Pulmonary artery endothelial cell (primary cell): ENCODE results near the gene ANKRD16. TPM values are rescaled to one million over a fixed set of nuclear protein-coding genes. Genes with fewer than 3 reads are reported as not detected.
A peak's percentile ranks its signal among the peaks of the same experiment; 100 is the strongest.
"Not testable (repeated sequence)": the region's sequence is repeated elsewhere in the genome, so short reads cannot be mapped to it uniquely, and the experiment has no call there.

ENCODE experiments used
- DNase-seq: peaks from one replicate; pipeline ENCODE4 v3.0.0-alpha.2; 2011; ENCODE audit warnings: low read depth, low spot score
- total RNA-seq: library from RNA; depleted of rRNA; stranded (reverse); fragments of >200 nt; gene quantifications from 2 replicates; pipeline ENCODE4 v1.2.3, GENCODE V29; 2014

The ANKRD16 gene
- total RNA-seq, 1 donor from 2014 or later, result 7.1 TPM

GRCh38 chr10:5836181-5836580 is 53.5 kb downstream of the ANKRD16 start:
- not testable (repeated sequence) for DNase-seq

- no peak for DNase-seq
These were observed 54.1 kb downstream of the ANKRD16 start for GRCh38 chr10:5835446-5836095.

GRCh38 chr10:5833814-5834213 is 55.9 kb downstream of the ANKRD16 start:
- no peak for DNase-seq

- DNase-seq, result no peak
These were observed 56.7 kb downstream of the ANKRD16 start for GRCh38 chr10:5832946-5833345.

- DNase-seq, result no peak
These were observed 58.3 kb downstream of the ANKRD16 start for GRCh38 chr10:5831446-5831782.

GRCh38 chr10:5830629-5831445 is 58.9 kb downstream of the ANKRD16 start:
- DNase-seq, result no peak

- no peak for DNase-seq
These were observed 60.4 kb downstream of the ANKRD16 start for GRCh38 chr10:5829267-5829666.

GRCh38 chr10:5828725-5829124 is 61.0 kb downstream of the ANKRD16 start:
- DNase-seq, result no peak

- no peak for DNase-seq
These were observed 61.9 kb downstream of the ANKRD16 start for GRCh38 chr10:5827841-5828240.

GRCh38 chr10:5826511-5826910 is 63.2 kb downstream of the ANKRD16 start:
- DNase-seq, result not testable (repeated sequence)

- DNase-seq, result no peak
These were observed 70.8 kb downstream of the ANKRD16 start for GRCh38 chr10:5818894-5819293.

- no peak for DNase-seq
These were observed 71.7 kb downstream of the ANKRD16 start for GRCh38 chr10:5818048-5818331.

GRCh38 chr10:5817322-5818047 is 72.2 kb downstream of the ANKRD16 start:
- DNase-seq, result no peak

- DNase-seq, result no peak
These were observed 73.5 kb downstream of the ANKRD16 start for GRCh38 chr10:5816170-5816569.

- no peak for DNase-seq
These were observed 75.3 kb downstream of the ANKRD16 start for GRCh38 chr10:5814110-5815107.

- DNase-seq, result peak; percentile 87
These were observed 76.2 kb downstream of the ANKRD16 start, which contains the start of gene GDI2 for GRCh38 chr10:5813341-5814109. TSS of gene GDI2 (minus strand) at chr10:5813434. CDS start at chr10:5813258, 176 bp downstream.

GRCh38 chr10:5813091-5813340 is 76.7 kb downstream of the ANKRD16 start:
- no peak for DNase-seq

- no peak for DNase-seq
These were observed 77.2 kb downstream of the ANKRD16 start for GRCh38 chr10:5812283-5813090.
